K562 (cell line): ENCODE measurements around the gene NDUFV2. TPM values are rescaled to one million over a fixed set of nuclear protein-coding genes. Genes with fewer than 3 reads are reported as not detected.

ENCODE experiments used
- ATAC-seq: fragments of 200-7000 bp; cut with Tn5 transposase; 3 replicates; pipeline ENCODE4 v1.9.1; 2020; ENCODE audit warnings: moderate library complexity
- BruUV-seq: library from RNA; stranded (reverse); fragments of 400-500 nt; replicated peaks from 2 replicates; lab custom pipeline; 2021; lab: Mats Ljungman, UMichigan
- CTCF ChIA-PET: fragments of 300-600 bp; formaldehyde crosslinking; extraction: SDS; loops from one replicate; lab custom pipeline; 2021; ENCODE audit warnings: low intra/inter-chr PET ratio; lab: Yijun Ruan, JAX
- POLR2A ChIA-PET: fragments of 300-600, 350-650 bp; sonication (Branson Sonifier 250); formaldehyde crosslinking; extraction: SDS; loops from one replicate; lab custom pipeline; 2021; ENCODE audit warnings: antibody characterized with exemption, inconsistent platforms; lab: Yijun Ruan, JAX
- DNase-seq, 4 experiments: peaks; one replicate each; pipeline versions ENCODE4 v3.0.0 to v3.0.0-alpha.2; 2011 to 2018; ENCODE audit warnings: low spot score in 3 of 4, mixed read lengths in 3 of 4; ENCODE audit errors: extremely low read depth in 1 of 4
- FAIRE-seq: peaks from 2 replicates; lab custom pipeline; 2011; peaks lifted over from hg19 to GRCh38; lab: Jason Lieb, UNC
- H2AFZ ChIP-seq: 2 replicates; pipeline ENCODE4 v1.6.0; 2011; ENCODE audit warnings: low read depth, low read length, control low read depth, inconsistent platforms
- H3K27ac ChIP-seq: fragments of 200-600 bp; 3 replicates; pipeline ENCODE4 v1.8.0; 2011; ENCODE audit warnings: low read depth, mild to moderate bottlenecking, control low read depth, inconsistent platforms, low read length, moderate library complexity, mixed read lengths; ENCODE audit errors: extremely low read depth
- H3K27me3 ChIP-seq, 2 experiments: fragments of 300-600 bp in 1 of 2; 2 replicates in 1 of 2; 3 replicates in 1 of 2; pipeline versions ENCODE4 v1.6.0 to v1.8.0; 2011; ENCODE audit warnings: inconsistent platforms in 2 of 2, low read length in 2 of 2, mild to moderate bottlenecking in 1 of 2, mixed read lengths in 1 of 2, moderate library complexity in 1 of 2; ENCODE audit not compliant: control insufficient read depth in 2 of 2, insufficient read depth in 2 of 2
- H3K36me3 ChIP-seq: fragments of 300-600 bp; 3 replicates; pipeline ENCODE4 v1.8.0; 2011; ENCODE audit warnings: mild to moderate bottlenecking, low read length, inconsistent platforms; ENCODE audit not compliant: control insufficient read depth, insufficient read depth
- H3K4me1 ChIP-seq, 2 experiments: fragments of 200-600 bp in 1 of 2; replicated peaks in 1 of 2; 2 replicates in 1 of 2; 3 replicates in 1 of 2; pipeline versions ENCODE4 v1.5.1 to v1.8.0; 2011; ENCODE audit warnings: inconsistent platforms in 2 of 2, low read length in 2 of 2, mild to moderate bottlenecking in 1 of 2, mixed read lengths in 1 of 2, moderate library complexity in 1 of 2; ENCODE audit not compliant: control insufficient read depth in 2 of 2, insufficient read depth in 2 of 2
- H3K4me2 ChIP-seq: 2 replicates; pipeline ENCODE4 v1.6.1; 2011; ENCODE audit warnings: low read length, control low read depth, inconsistent platforms, mixed read lengths; ENCODE audit not compliant: insufficient read depth
- H3K4me3 ChIP-seq: fragments of 200-600 bp; sonication (generic), shearing (Covaris generic); 2 replicates; pipeline ENCODE4 v1.5.1; 2016; ENCODE audit warnings: control low read depth, inconsistent platforms
- H3K79me2 ChIP-seq: fragments of 200-600 bp; 3 replicates; pipeline ENCODE4 v1.8.0; 2011; ENCODE audit warnings: low read length, inconsistent platforms; ENCODE audit not compliant: control insufficient read depth, insufficient read depth
- H3K9ac ChIP-seq, 2 experiments: 2 replicates each; pipeline versions ENCODE4 v1.6.0 to v1.6.1; 2011; ENCODE audit warnings: low read depth in 2 of 2, low read length in 2 of 2, control low read depth in 1 of 2, inconsistent platforms in 1 of 2, mild to moderate bottlenecking in 1 of 2, mixed read lengths in 1 of 2; ENCODE audit not compliant: insufficient read depth in 1 of 2
- H3K9me1 ChIP-seq: one replicate; pipeline ENCODE4 v1.6.0; 2011; ENCODE audit warnings: inconsistent platforms, mild to moderate bottlenecking, low read length, moderate library complexity; ENCODE audit not compliant: control insufficient read depth, insufficient read depth
- H3K9me3 ChIP-seq: replicated peaks from 2 replicates; pipeline ENCODE4 v1.5.1; 2011; ENCODE audit warnings: low read depth, low read length, inconsistent platforms; ENCODE audit not compliant: control insufficient read depth, insufficient read depth
- H4K20me1 ChIP-seq: replicated peaks from 2 replicates; pipeline ENCODE4 v1.6.1; 2011; ENCODE audit warnings: low read length, inconsistent platforms, mixed read lengths; ENCODE audit not compliant: control insufficient read depth, insufficient read depth
- KLF13 ChIP-seq: fragments of 450-650 bp; IDR thresholded peaks from 2 replicates; pipeline ENCODE4 v1.6.1; 2016; ENCODE audit warnings: missing genetic modification characterization, low read depth, mild to moderate bottlenecking, missing compliant biosample characterization, moderate library complexity, borderline replicate concordance
- PRMT5 ChIP-seq: sonication (generic); formaldehyde crosslinking; IDR thresholded peaks from 2 replicates; pipeline ENCODE4 v1.5.0; 2020; ENCODE audit warnings: missing genetic modification reagents
- RHOXF2B ChIP-seq: fragments of 250-450 bp; sonication (Bioruptor Pico); conservative IDR thresholded peaks from 2 replicates; pipeline ENCODE4 v1.5.1; 2021
- SAFB2 ChIP-seq: fragments of 200-400 bp; formaldehyde crosslinking; IDR thresholded peaks from 2 replicates; pipeline ENCODE4 v1.6.1; 2018; ENCODE audit warnings: borderline replicate concordance, low read length, low read depth, moderate library complexity; ENCODE audit not compliant: severe bottlenecking
- SPI1 ChIP-seq: IDR thresholded peaks from 2 replicates; pipeline ENCODE4 v1.6.1; 2011; ENCODE audit warnings: low read depth, low read length, control low read depth, borderline replicate concordance
- TEAD2 ChIP-seq: fragments of 450-650 bp; IDR thresholded peaks from 2 replicates; pipeline ENCODE4 v1.6.1; 2016; ENCODE audit warnings: missing genetic modification characterization, control low read depth, missing compliant biosample characterization
- ZNF146 ChIP-seq: IDR thresholded peaks from one replicate; pipeline ENCODE4 v1.6.1; 2018; ENCODE audit warnings: missing compliant biosample characterization; ENCODE audit not compliant: unreplicated experiment
- WGBS: fragments of 100-300 bp; shearing (Covaris generic); methylation state at CpG from one replicate; pipeline ENCODE4 v1.1.6; 2016; ENCODE audit warnings: low coverage, mixed read lengths; ENCODE audit not compliant: insufficient coverage; ENCODE audit errors: missing lambda C conversion rate; 5-methylcytosine and 5-hydroxymethylcytosine counted together
- in situ Hi-C: fragments of 300-500 bp; cut with MboI; formaldehyde crosslinking; loops from 4 replicates; pipeline ENCODE4 v1.15.0; 2018; ENCODE audit warnings: inconsistent platforms, mixed read lengths
- intact Hi-C: fragments of 100-400 bp; cut with micrococcal nuclease; formaldehyde crosslinking; loops from 2 replicates; pipeline ENCODE4 v1.14.2; 2022
- polyA plus RNA-seq, 8 experiments: library from polyadenylated mRNA; depleted of rRNA in 4 of 8; stranded (reverse) in 5 of 8; unstranded in 3 of 8; fragments of >200 nt; fragmentation: Nextera tagmentation in 2 of 8; fragmentation: Illumina TruSeq in 1 of 8; extraction: Ambion mirVana in 2 of 8; extraction: Trizol in 1 of 8; gene quantifications; 2 replicates each; pipeline versions ENCODE4 v1.2.1 to v1.2.3, GENCODE V29; 2011 to 2014; ENCODE audit warnings: inconsistent platforms in 1 of 8, missing spikeins in 1 of 8
- total RNA-seq, 7 experiments: library from RNA; depleted of rRNA in 6 of 7; stranded (reverse); fragments of >200 nt in 6 of 7; fragmentation: Illumina TruSeq in 2 of 7; extraction: Trizol in 2 of 7; gene quantifications; 2 replicates each; pipeline versions ENCODE4 v1.2.1 to v1.2.3, GENCODE V29; 2011 to 2021; ENCODE audit warnings: low replicate concordance in 1 of 7
- TF ChIP-seq, protein P1 (sequence below), 3 experiments: fragments of 200-800 bp in 1 of 3; sonication (Bioruptor generic) in 1 of 3; sonication (generic) in 1 of 3; formaldehyde crosslinking in 1 of 3; IDR thresholded peaks; 2 replicates each; pipeline versions ENCODE4 v1.6.1 to v1.8.0; 2016 to 2022; ENCODE audit warnings: mild to moderate bottlenecking in 2 of 3, missing compliant biosample characterization in 2 of 3, missing genetic modification characterization in 2 of 3, missing genetic modification reagents in 1 of 3

The NDUFV2 gene
- total and polyA plus RNA-seq, 9 of the 15 experiments (the other 6 are each of a cell fraction or from before 2014, with no cell fraction given) = 213 to 550 (median 384) TPM

DNA sequence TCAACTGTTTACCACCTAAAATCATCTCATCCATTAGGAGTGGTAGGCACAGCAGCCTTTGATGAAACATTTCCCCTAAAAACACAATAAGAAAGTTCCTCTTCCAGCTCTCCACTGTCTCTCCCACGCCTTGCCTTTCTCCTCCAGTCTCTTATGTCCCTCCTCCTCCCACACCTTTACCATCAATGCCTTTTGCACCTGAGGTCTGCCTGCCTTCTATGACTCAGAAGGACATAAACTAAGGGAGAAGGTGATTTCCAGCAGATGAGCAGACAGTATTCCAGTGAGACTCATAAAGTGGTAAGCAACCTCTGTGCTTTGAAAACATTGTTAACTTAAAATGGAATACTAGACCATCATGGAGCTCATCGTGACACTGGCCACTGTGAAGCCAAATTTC lies 34.2 kb upstream of the NDUFV2 start (continued):
- TF ChIP-seq, protein P1, sequence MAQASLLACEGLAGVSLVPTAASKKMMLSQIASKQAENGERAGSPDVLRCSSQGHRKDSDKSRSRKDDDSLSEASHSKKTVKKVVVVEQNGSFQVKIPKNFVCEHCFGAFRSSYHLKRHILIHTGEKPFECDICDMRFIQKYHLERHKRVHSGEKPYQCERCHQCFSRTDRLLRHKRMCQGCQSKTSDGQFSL (CRISPR knock-in tag; IDR thresholded peaks at IDR 0.05) = no peak
- TF ChIP-seq, protein P1 (tag; IDR thresholded peaks at IDR 0.05) = no peak
- no peak for TF ChIP-seq KLF13
- TF ChIP-seq ZNF146 (CRISPR knock-in tag) = no peak
- TF ChIP-seq SAFB2 = no peak
- TF ChIP-seq TEAD2 (tag) = no peak
- no peak for TF ChIP-seq RHOXF2B

DNA sequence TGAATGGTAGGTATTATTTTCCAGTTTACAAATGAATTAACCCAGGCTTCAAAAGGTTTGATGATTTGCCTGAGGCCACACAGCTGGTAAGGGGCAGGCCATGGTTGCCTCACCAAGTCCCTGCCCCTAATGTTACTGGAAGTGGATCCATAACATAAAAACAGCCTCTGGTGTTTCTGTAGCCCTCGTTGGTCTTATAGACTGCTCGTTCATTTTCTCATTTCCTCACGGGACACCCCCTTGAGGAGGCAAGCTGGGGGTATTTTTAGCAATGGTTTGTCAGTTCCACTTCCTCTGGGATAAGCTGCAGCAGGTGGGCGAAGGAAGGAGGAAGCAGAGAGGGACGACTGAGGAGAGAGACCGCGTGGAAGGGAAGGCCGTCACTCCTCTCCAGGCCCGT lies 32.9 kb upstream of the NDUFV2 start:
- ChIA-PET CTCF (interaction anchor here (0.7 kb wide), 1 partner anchor 347 kb away, joined by 3 read pairs; no protein-coding TSS in a partner anchor), POLR2A (no interaction called here)
- WGBS = 55% methylated on average over 9 of the region's 9 CpGs
- Histone ChIP-seq H3K9me1 (no peaks in the 10 kb centered on the region), H3K27me3 (no peaks in the 10 kb centered on the region), H4K20me1 (no peaks in the 10 kb centered on the region), H3K27ac (no peak overlapping the region), H3K4me2 (no peak overlapping the region), H3K9me3 (no peaks in the 10 kb centered on the region), H3K4me3 (no peak overlapping the region), H3K79me2 (no peaks in the 10 kb centered on the region), H3K4me1 (peaks cover 0 to 10% of the 10 kb centered on the region in 2 experiments; a peak in 3 of 5 replicates), H3K36me3 (no peaks in the 10 kb centered on the region), H3K9ac (0 out of 4 replicates have a peak overlapping the region, but pooled peaks of 1 of the 2 experiments have one; percentile 53), H2AFZ (peak overlapping the region; percentile 66)
- peak; percentile 33; the same call in 1 of the 2 replicates for TF ChIP-seq SPI1
- TF ChIP-seq PRMT5 = no peak
- FAIRE-seq = no peak
- in situ Hi-C loops (no loop called here), intact Hi-C loops (no loop called here)
- DNase-seq = peak in 1 of 4 experiments; percentile 4
- no TSS peak for BruUV-seq
- no peak for ATAC-seq
